Activated CD8-positive, alpha-beta memory T cell treated with anti-CD3 and anti-CD28 coated beads for 24 hours (primary cell): ENCODE data around the gene INTS6.
A peak's percentile ranks its signal among the peaks of the same experiment; 100 is the strongest.
"Not testable (repeated sequence)": the region's sequence is repeated elsewhere in the genome, so short reads cannot be mapped to it uniquely, and the experiment has no call there.

ENCODE experiments used
- DNase-seq: peaks from one replicate; pipeline ENCODE4 v3.0.0-alpha.2; 2020

The INTS6 gene

DNA sequence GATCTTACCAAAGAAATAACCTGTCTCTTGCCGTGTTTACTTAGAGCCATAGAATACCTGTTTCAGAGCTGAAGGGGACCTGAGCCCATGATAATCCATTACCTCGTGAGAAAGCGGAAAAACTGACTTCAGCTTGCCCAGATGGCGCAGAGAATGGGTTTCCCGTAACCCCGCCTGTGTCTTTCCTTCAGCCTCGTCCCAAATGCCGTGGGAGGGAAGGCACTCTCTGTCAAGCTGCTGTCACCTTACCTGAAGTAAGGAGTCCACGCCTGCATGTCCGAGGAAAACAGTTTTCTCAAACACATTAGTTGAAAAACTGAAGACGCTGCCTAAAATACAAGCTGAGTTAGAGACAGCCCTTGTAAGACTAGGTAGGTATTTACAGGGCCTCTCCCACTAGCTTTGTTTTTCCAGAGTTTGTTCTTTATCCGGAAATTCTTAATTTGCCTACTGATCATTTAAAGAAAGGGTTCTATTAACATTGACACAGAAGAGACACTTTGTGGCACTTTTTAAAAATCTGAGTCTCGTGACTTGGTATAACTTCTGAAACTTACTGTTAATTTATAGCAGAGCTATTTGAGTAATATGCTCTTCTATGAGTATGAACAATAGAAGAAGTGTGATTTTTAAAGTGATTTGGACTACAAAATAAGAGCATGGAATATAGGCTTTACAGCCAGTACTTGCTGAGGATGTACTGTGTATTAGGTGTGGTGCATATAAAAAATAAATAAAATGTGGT is 1.3 kb upstream of the INTS6 start:
- peak; percentile 77 for DNase-seq

- DNase-seq: peak; percentile 94
Observed at GRCh38 chr13:51453207-51453958, 547 bp upstream of the INTS6 start.

- peak; percentile 91 for DNase-seq
Observed at GRCh38 chr13:51451467-51452360, 1.1 kb downstream of the INTS6 start.

GRCh38 chr13:51451134-51451466 is 1.7 kb downstream of the INTS6 start:
- no peak for DNase-seq

DNA sequence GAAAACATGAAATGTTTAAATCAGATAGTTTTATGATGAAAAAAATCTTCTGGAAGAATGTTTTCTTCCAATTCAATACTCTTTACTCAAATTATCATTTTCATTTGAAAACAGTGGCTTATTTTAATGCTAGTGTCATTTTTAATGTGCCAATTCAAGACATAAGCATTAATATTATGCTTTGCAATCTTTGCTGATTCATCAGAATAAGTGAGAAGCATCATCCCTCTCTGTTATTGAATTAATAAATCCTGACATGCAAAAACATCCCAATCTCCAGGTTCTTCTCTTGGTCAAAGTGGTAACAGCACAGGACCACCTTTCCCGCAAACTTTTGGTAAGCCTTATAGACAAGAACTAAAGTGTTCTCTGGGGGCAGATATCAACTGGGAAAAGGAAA is 3.8 kb downstream of the INTS6 start:
- no peak for DNase-seq

DNA sequence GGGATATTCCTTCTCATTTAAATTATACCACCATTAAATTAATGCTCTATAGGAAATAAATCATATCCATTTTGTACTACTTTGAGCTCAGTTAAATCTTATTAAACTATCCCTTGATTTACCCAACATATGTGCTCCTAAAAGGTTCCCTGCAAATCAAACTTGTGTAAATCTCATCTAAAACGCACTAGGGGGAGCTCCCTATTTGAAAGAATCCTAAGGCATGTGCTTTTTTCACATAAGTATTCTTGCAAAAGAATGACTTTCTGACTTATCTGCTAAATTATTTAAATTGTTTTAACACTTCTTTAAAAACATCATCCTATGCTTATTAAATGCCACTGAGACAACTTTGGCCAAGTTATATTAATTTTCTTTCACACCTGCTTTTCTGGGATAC is 7.9 kb downstream of the INTS6 start:
- no peak for DNase-seq

GRCh38 chr13:51440381-51440780 is 12.5 kb downstream of the INTS6 start:
- no peak for DNase-seq

DNA sequence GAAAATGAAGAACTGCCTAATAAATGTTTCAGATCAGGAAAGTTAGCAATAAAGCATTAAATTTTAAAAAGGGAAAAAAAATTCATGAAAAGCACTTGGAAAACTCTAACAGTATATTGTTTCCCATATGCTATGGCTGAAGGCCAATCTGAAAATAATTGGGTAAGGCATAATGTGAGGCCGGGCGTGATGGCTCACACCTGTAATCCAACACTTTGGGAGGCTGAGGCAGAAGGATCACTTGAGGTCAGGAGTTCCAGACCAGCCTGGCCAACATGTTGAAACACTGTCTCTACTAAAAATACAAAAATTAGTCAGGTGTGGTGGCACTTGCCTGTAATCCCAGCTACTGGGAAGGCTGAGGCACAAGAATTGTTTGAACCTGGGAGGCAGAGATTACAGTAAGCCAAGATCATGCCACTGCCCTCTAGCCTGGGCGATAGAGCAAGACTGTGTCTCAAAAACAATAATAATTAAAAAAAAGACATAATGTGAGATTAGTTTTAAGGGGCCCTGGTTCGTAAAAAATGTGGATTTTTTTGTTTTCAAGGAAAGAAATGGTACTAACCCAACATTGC is 15.2 kb downstream of the INTS6 start:
- no peak for DNase-seq

DNA sequence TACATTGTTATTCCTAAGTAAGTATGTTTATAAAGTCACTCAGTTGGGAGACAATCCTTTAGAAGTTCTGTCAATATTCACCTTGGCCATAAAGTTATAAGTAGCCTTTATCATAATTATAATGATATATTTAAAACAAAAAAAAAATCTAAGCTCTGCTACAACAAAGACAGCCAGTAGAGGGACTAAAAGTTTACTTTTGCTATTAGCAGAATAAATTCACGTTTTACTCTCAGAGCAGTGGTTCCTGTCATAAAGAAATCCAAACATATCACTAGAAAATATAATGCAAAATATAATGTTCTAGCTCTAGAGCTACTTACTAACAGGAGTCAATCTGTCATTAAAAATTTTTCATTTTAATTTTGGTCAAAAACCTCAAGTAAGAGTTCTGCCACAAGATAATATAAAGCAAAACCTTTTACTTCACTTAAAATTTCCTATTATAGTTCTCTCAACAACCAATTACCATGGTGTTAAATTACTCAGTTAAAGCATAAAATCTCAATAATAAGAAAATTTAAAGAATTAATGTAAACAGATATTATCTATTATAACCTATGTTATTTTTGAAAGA is 17.7 kb downstream of the INTS6 start:
- no peak for DNase-seq

GRCh38 chr13:51432576-51432975 is 20.3 kb downstream of the INTS6 start:
- no peak for DNase-seq

GRCh38 chr13:51426982-51427381 is 25.9 kb downstream of the INTS6 start:
- DNase-seq: no peak

- no peak for DNase-seq
Observed at GRCh38 chr13:51425410-51426042, 27.3 kb downstream of the INTS6 start.

GRCh38 chr13:51423766-51424165 is 29.1 kb downstream of the INTS6 start:
- no peak for DNase-seq

DNA sequence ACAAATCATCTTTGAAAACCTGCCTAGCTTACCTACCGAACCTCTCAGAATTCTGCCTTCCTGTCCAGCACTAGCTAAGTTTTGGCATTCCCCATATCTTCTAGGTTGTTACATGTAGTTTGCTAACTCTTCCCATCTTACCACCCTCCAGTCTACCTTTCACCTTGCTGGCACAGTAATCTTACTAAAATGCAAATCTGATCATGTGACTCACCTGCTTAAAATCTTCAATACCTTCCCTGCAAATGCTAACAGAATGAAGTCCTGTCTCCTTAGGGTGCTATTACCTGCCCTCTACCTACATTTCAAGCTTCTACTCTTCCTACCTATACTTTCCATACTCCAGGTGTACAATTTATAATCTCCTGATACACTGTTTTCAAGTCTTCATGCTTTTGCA is 30.4 kb downstream of the INTS6 start:
- DNase-seq: no peak

- DNase-seq: no peak
Observed at GRCh38 chr13:51420681-51421490, 31.9 kb downstream of the INTS6 start.

DNA sequence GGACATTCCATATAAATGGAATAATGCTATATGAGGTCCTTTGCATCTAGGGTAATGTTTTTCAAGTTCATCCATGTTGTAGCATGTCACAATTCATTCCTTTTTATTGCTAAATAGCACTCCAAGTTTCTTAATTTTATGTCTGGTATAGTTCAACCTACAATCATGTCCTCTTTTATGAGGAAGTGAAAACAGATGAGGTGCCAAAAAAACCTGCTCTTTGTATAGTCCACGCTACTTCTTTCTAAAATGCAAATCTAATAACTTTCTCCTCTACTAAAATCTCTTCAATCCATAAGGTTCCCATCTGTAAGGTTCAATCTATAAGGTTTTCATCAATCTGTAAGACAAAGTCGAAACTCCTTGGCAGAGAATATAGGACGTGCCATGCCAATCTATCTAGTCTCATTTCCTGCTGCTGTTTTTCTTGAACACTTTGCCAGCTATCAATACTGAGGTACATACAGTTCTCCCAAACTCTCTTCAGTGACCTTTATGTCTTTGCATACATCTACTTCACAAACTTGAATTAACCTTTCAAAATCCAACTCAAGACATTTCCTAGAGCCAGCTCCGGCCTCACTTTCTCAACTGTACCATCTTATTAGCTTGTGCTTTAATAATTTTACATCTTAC is 33.7 kb downstream of the INTS6 start:
- DNase-seq: no peak

- DNase-seq: no peak
Observed at GRCh38 chr13:51417716-51418115, 35.1 kb downstream of the INTS6 start.

GRCh38 chr13:51416107-51416506 is 36.7 kb downstream of the INTS6 start:
- DNase-seq: no peak

DNA sequence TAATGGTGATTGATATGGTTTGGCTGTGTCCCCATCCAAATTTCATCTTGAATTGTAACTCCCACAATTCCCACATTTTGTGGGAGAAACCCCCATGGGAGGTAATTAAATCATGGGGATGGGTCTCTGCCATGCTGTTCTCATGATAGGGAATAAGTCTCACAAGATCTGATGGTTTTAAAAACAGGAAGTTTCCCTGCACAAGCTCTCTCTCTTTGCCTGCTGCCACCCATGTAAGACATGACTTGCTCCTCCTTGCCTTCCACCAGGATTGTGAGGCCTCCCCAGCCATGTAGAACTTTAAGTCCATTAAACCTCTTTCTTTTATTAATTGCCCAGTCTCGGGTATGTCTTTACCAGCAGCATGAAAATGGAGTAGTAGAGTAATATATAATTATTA is 37.5 kb downstream of the INTS6 start:
- not testable (repeated sequence) for DNase-seq

- DNase-seq: no peak
Observed at GRCh38 chr13:51412431-51412830, 40.4 kb downstream of the INTS6 start.

GRCh38 chr13:51405176-51405575 is 47.7 kb downstream of the INTS6 start:
- no peak for DNase-seq
